GM12872 (cell line): ENCODE results near the gene C16orf95.

Experiments used
- CTCF ChIP-seq: IDR thresholded peaks from 3 replicates; pipeline ENCODE4 v1.5.1; 2011; ENCODE audit warnings: low read depth, mild to moderate bottlenecking, low read length, moderate library complexity; ENCODE audit not compliant: insufficient read depth

Gene C16orf95

GRCh38 chr16:87333101-87333500, 15.9 kb upstream of the C16orf95 start:
- no peak for TF ChIP-seq CTCF

DNA sequence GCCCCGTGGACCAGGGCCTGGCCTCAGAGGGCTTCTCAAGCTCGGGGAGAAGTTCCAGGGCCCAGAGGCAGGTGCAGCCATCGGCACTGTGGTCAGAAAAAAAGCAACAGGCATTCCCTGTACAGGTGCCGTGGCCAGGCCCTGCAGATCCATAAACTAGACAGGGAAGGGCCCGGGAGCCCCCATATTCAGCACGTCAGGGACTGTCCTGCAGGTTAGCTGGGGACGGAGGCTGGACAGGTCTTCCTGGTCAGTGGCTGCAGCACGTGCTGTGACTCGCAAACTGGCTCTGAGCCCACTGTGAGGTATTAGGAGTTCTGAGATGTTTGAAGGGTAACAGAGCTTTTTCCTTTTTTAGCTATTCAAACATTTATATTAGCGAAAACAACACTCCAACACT, 15.0 kb upstream of the C16orf95 start:
- TF ChIP-seq CTCF, result no peak

- no peak for TF ChIP-seq CTCF
Measured at GRCh38 chr16:87331241-87331801, 14.1 kb upstream of the C16orf95 start.

GRCh38 chr16:87330646-87331045, 13.5 kb upstream of the C16orf95 start:
- no peak for TF ChIP-seq CTCF

DNA sequence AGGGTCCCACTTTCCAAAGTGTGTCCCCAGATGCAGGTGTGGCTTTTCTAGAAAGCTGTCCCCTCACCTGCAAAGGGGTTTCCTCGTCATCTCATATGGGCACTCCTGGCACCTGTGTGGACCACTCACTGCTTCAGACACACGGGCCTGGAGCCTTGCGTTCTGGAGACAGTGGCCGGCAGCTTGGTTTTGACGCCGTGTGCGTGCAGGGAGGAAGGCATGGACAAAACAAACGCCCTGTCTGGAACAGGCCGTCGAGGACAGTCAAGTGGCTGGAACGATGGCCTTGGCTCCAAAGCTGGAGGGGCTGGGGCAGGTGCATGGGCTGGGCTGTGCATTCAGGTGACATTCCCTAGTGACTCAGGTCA, 13.0 kb upstream of the C16orf95 start:
- no peak for TF ChIP-seq CTCF

GRCh38 chr16:87329436-87330256, 12.5 kb upstream of the C16orf95 start:
- TF ChIP-seq CTCF, result no peak

GRCh38 chr16:87328846-87329245, 11.7 kb upstream of the C16orf95 start:
- TF ChIP-seq CTCF, result no peak
